GM11168 (cell line): Measurements from ENCODE around the gene MYO9B.

Source experiments
- in situ Hi-C: fragments of 300-500 bp; cut with MboI; formaldehyde crosslinking; loops from one replicate; pipeline ENCODE4 v1.12.0; 2022; ENCODE audit warnings: low sequenced_read_pairs; ENCODE audit not compliant: unreplicated experiment

Gene MYO9B

GRCh38 chr19:17206736-17207581 lies 131.4 kb downstream of the MYO9B start:
- in situ Hi-C loops = no loop called here

- in situ Hi-C loops = no loop called here
Measured at GRCh38 chr19:17209126-17210036, 133.8 kb downstream of the MYO9B start.

GRCh38 chr19:17210296-17210695 lies 134.7 kb downstream of the MYO9B start:
- in situ Hi-C loops = no loop called here

- in situ Hi-C loops = no loop called here
Measured at GRCh38 chr19:17211547-17212446, 136.2 kb downstream of the MYO9B start.

- in situ Hi-C loops = no loop called here
Measured at GRCh38 chr19:17213334-17213733, 137.8 kb downstream of the MYO9B start.

- in situ Hi-C loops = no loop called here
Measured at GRCh38 chr19:17214508-17215126, 139.0 kb downstream of the MYO9B start.

GRCh38 chr19:17215127-17215971 lies 139.8 kb downstream of the MYO9B start, which contains the start of gene USE1:
Gene USE1 (plus strand): TSS chr19:17215357. CDS start chr19:17215406, 49 bp downstream.
- in situ Hi-C loops = no loop called here

- in situ Hi-C loops = no loop called here
Measured at GRCh38 chr19:17216058-17216670, 140.6 kb downstream of the MYO9B start.

GRCh38 chr19:17219286-17219685 lies 143.7 kb downstream of the MYO9B start:
- in situ Hi-C loops = no loop called here

GRCh38 chr19:17220207-17220758 lies 144.7 kb downstream of the MYO9B start:
- in situ Hi-C loops = no loop called here

- in situ Hi-C loops = no loop called here
Measured at GRCh38 chr19:17225053-17225452, 149.5 kb downstream of the MYO9B start.

- in situ Hi-C loops = no loop called here
Measured at GRCh38 chr19:17226002-17226933, 150.7 kb downstream of the MYO9B start, which contains the start of gene OCEL1. Gene OCEL1 (plus strand): TSS chr19:17226226. CDS start chr19:17226248, 22 bp downstream.

- in situ Hi-C loops = no loop called here
Measured at GRCh38 chr19:17227798-17228367, 152.3 kb downstream of the MYO9B start.

- in situ Hi-C loops = no loop called here
Measured at GRCh38 chr19:17229890-17230289, 154.3 kb downstream of the MYO9B start.

GRCh38 chr19:17232258-17232657 lies 156.7 kb downstream of the MYO9B start:
- in situ Hi-C loops = no loop called here

- in situ Hi-C loops = loop anchor here (5.0 kb wide), 1 partner anchor 168 kb away; no protein-coding TSS in a partner anchor
Measured at GRCh38 chr19:17234911-17235299, 159.3 kb downstream of the MYO9B start.
